Left lung (tissue), 10 donors: ENCODE results near the gene PAM. TPM values are rescaled to one million over a fixed set of nuclear protein-coding genes. Genes with fewer than 3 reads are reported as not detected.

Source experiments
- ATAC-seq: fragments of 200-7000 bp; cut with Tn5 transposase; one replicate; pipeline ENCODE4 v1.9.1; 2020; ENCODE audit warnings: moderate library complexity
- DNase-seq, 4 donors: peaks; one replicate each; pipeline ENCODE4 v3.0.0-alpha.2; 2013 to 2020
- H3K27ac ChIP-seq, 2 donors: fragments of 200-600 bp; sonication (generic) in 1 of 2; one replicate each; pipeline versions ENCODE4 v1.5.0 to v1.8.0; 2020 to 2021
- H3K27me3 ChIP-seq, 2 donors: fragments of 200-600 bp; sonication (generic) in 1 of 2; one replicate each; pipeline versions ENCODE4 v1.5.0 to v1.8.0; 2020 to 2021
- H3K36me3 ChIP-seq, 2 donors: fragments of 200-600 bp; sonication (generic) in 1 of 2; one replicate each; pipeline versions ENCODE4 v1.5.0 to v1.8.0; 2020 to 2021
- H3K4me1 ChIP-seq, 2 donors: fragments of 200-600 bp; one replicate each; pipeline ENCODE4 v1.8.0; 2021
- H3K4me3 ChIP-seq, 2 donors: fragments of 200-600 bp; sonication (generic) in 1 of 2; one replicate each; pipeline versions ENCODE4 v1.5.0 to v1.8.0; 2020 to 2021; ENCODE audit warnings: mild to moderate bottlenecking in 1 of 2
- H3K9me3 ChIP-seq, 2 donors: fragments of 200-600 bp; sonication (generic) in 1 of 2; one replicate each; pipeline versions ENCODE4 v1.5.0 to v1.8.0; 2020 to 2021
- CTCF ChIP-seq, 2 donors: fragments of 200-600 bp; sonication (generic) in 1 of 2; IDR thresholded peaks; one replicate each; pipeline versions ENCODE4 v1.5.0 to v1.8.0; 2021; ENCODE audit warnings: antibody characterized with exemption in 2 of 2
- intact Hi-C, 2 donors: fragments of 100-400 bp; cut with DNase I; formaldehyde crosslinking; loops; one replicate each; pipeline versions ENCODE4 v1.11.2 to v1.14.2; 2022
- polyA plus RNA-seq, 6 donors: library from polyadenylated mRNA; unstranded; fragments of 120-200 nt; gene quantifications; one replicate each; pipeline ENCODE4 v1.2.1, GENCODE V29; 2013; ENCODE audit not compliant: insufficient read length in 6 of 6
- total RNA-seq, 2 donors: library from RNA; stranded (reverse); fragmentation: NEBNext Ultra II Directional; extraction: Animal tissue kit (Norgen Biotek cat#: 25700); gene quantifications; one replicate each; pipeline ENCODE4 v1.2.1, GENCODE V29; 2021
- donor health status: DM: no; HTN: yes; CAD: no.
- donor health status: DM: no; HTN: no; CAD: no.

Gene PAM
- total and polyA plus RNA-seq, 8 donors: 93.3 to 427 (median 145) TPM

GRCh38 chr5:102740515-102740914 lies 14.6 kb upstream of the PAM start:
- TF ChIP-seq CTCF (IDR thresholded peaks at IDR 0.05): no peak
- ATAC-seq: no peak
- DNase-seq: no peak
- no peaks in the 10 kb centered on the region for H3K9me3 ChIP-seq
- no peak overlapping the region for H3K27ac ChIP-seq
- intact Hi-C loops: no loop called here
- H3K27me3 ChIP-seq: no peaks in the 10 kb centered on the region
- H3K36me3 ChIP-seq: no peaks in the 10 kb centered on the region
- no peak overlapping the region for H3K4me3 ChIP-seq
- no peaks in the 10 kb centered on the region for H3K4me1 ChIP-seq

GRCh38 chr5:102742215-102742614 lies 12.9 kb upstream of the PAM start:
- DNase-seq (no peak), ATAC-seq (no peak)
- Histone ChIP-seq H3K27ac (no peak overlapping the region), H3K27me3 (no peaks in the 10 kb centered on the region), H3K36me3 (no peaks in the 10 kb centered on the region), H3K4me1 (no peaks in the 10 kb centered on the region), H3K4me3 (no peak overlapping the region), H3K9me3 (no peaks in the 10 kb centered on the region)
- intact Hi-C loops: no loop called here
- TF ChIP-seq CTCF (IDR thresholded peaks at IDR 0.05): no peak

GRCh38 chr5:102743900-102744299 lies 11.2 kb upstream of the PAM start:
- no peak overlapping the region for H3K27ac ChIP-seq
- no peaks in the 10 kb centered on the region for H3K27me3 ChIP-seq
- no peaks in the 10 kb centered on the region for H3K36me3 ChIP-seq
- DNase-seq: no peak
- no peaks in the 10 kb centered on the region for H3K9me3 ChIP-seq
- no peak for ATAC-seq
- H3K4me1 ChIP-seq: no peaks in the 10 kb centered on the region
- no peak overlapping the region for H3K4me3 ChIP-seq
- TF ChIP-seq CTCF (IDR thresholded peaks at IDR 0.05): no peak
- intact Hi-C loops: no loop called here

DNA sequence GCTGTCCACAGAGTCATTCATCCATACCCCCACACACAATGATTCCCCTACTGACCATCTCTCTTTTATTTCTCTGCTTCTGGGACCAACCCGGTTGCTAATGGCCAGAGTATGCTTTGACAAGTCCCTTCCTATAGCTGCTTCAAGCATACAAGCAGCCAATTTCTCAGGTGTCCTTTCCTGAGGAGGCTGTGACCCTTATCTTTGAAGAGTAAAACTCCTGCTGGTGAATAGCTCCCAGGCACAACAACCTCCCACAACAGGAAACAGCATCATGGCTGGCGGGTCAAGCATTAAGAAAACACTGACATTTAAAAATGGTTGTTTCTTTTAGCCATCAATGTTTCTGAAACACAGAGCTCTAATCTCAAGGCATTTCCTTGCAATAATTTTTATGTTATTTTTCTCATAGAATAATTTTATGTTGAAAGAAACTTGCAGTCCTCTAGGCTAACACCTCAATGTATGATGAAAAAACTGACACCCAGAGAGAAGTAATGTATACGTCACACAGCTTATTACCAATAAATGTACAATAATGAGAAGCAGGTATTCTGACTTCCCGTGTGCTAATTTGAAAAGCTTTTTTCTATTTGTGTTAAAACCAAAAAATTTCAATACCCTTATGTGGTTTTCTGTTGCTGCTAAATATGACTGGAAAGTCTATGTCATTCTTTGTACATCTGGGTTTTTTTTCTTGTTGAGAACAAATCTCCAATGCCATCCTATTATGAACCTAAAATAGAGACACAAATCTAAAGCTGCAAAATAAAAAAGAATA lies 7.5 kb upstream of the PAM start:
- Histone ChIP-seq H3K36me3 (no peaks in the 10 kb centered on the region), H3K4me3 (no peak overlapping the region), H3K9me3 (no peaks in the 10 kb centered on the region), H3K27ac (no peak overlapping the region), H3K27me3 (no peaks in the 10 kb centered on the region), H3K4me1 (no peaks in the 10 kb centered on the region)
- intact Hi-C loops: no loop called here
- ATAC-seq (no peak), DNase-seq (no peak)
- TF ChIP-seq CTCF (IDR thresholded peaks at IDR 0.05): no peak

GRCh38 chr5:102749416-102750030 lies 5.6 kb upstream of the PAM start:
- Histone ChIP-seq H3K4me1 (peaks cover 0 to 8% of the 10 kb centered on the region in 2 donors), H3K36me3 (no peaks in the 10 kb centered on the region), H3K4me3 (no peak overlapping the region), H3K27me3 (peaks cover 0 to 12% of the 10 kb centered on the region in 2 donors), H3K9me3 (no peaks in the 10 kb centered on the region), H3K27ac (no peak overlapping the region)
- TF ChIP-seq CTCF (IDR thresholded peaks at IDR 0.05): no peak
- intact Hi-C loops: no loop called here
- DNase-seq: no peak
- ATAC-seq: no peak
